ENCODE results near the gene CPD.

GRCh38 chr17:30389756-30390300, 11.1 kb downstream of the CPD start:
- TF ChIP-seq CTCF (IDR thresholded peaks at IDR 0.05; ENCODE audit: insufficient read depth, low read length, poor library complexity, severe bottlenecking): no peak
- no peak for TF ChIP-seq EZH2phosphoT487 (conservative IDR thresholded peaks at IDR 0.05; ENCODE audit: low read length)
